Measurements from ENCODE around the gene OTUD1. TPM values are rescaled to one million over a fixed set of nuclear protein-coding genes. Genes with fewer than 3 reads are reported as not detected.

OTUD1 gene
- total and polyA plus RNA-seq, 5 donors from 2014 or later, result 7.9 to 86.8 (median 16.6) TPM

Other genes with a start within 250 kb of the OTUD1 start
- not detected for gene PTF1A, start 246.8 kb upstream of the OTUD1 start, total RNA-seq
- gene PTF1A, start 246.8 kb upstream of the OTUD1 start, polyA plus RNA-seq, result not detected
- gene C10orf67, start 94.3 kb upstream of the OTUD1 start, total RNA-seq, result 0.49 TPM
- under 1 TPM in 3 of 4 donors, not detected in 1; 0.31 to 0.74 (median 0.47) TPM for gene C10orf67, start 94.3 kb upstream of the OTUD1 start, polyA plus RNA-seq